Caco-2 (cell line): ENCODE measurements around the gene ADA. TPM values are rescaled to one million over a fixed set of nuclear protein-coding genes. Genes with fewer than 3 reads are reported as not detected.

Experiments used
- BruUV-seq: library from RNA; stranded (reverse); fragments of 400-500 nt; replicated peaks from 2 replicates; lab custom pipeline; 2021; lab: Mats Ljungman, UMichigan
- CTCF ChIA-PET: fragments of 300-600 bp; sonication (Branson Sonifier 250); formaldehyde crosslinking; loops from one replicate; lab custom pipeline; 2022; ENCODE audit warnings: antibody characterized with exemption; lab: Charles Lee
- POLR2A ChIA-PET: fragments of 300-600 bp; sonication (Branson Sonifier 250); formaldehyde crosslinking; loops from one replicate; lab custom pipeline; 2022; ENCODE audit warnings: antibody characterized with exemption; lab: Charles Lee
- DNase-seq, 2 experiments: peaks; one replicate each; pipeline versions ENCODE4 v3.0.0 to v3.0.0-alpha.2; 2020 to 2022
- H3K27me3 ChIP-seq: replicated peaks from 2 replicates; pipeline ENCODE4 v1.6.0; 2011; ENCODE audit warnings: low read length; ENCODE audit not compliant: control insufficient read depth, insufficient read depth
- H3K36me3 ChIP-seq: 2 replicates; pipeline ENCODE4 v1.5.1; 2011; ENCODE audit warnings: low read length; ENCODE audit not compliant: control insufficient read depth, insufficient read depth
- H3K4me1 ChIP-seq: fragments of 250-450 bp; sonication (Bioruptor Pico); 2 replicates; pipeline ENCODE4 v1.5.1; 2020; ENCODE audit warnings: mild to moderate bottlenecking
- H3K4me3 ChIP-seq: 2 replicates; pipeline ENCODE4 v1.5.1; 2011; ENCODE audit warnings: low read depth, mild to moderate bottlenecking, control low read depth, low read length
- H3K9me3 ChIP-seq: fragments of 250-450 bp; sonication (Bioruptor Pico); 2 replicates; pipeline ENCODE4 v1.5.1; 2020; ENCODE audit warnings: mild to moderate bottlenecking, moderate library complexity
- H3K27ac Mint-ChIP-seq: one replicate; pipeline ENCODE4 v1.8.0; 2022; ENCODE audit warnings: mixed read lengths; ENCODE audit not compliant: unreplicated experiment
- H3K27me3 Mint-ChIP-seq: one replicate; pipeline ENCODE4 v1.8.0; 2022; ENCODE audit warnings: mixed read lengths; ENCODE audit not compliant: insufficient read depth, unreplicated experiment
- H3K36me3 Mint-ChIP-seq: one replicate; pipeline ENCODE4 v1.8.0; 2022; ENCODE audit warnings: mild to moderate bottlenecking, mixed read lengths; ENCODE audit not compliant: insufficient read depth, unreplicated experiment
- H3K4me1 Mint-ChIP-seq: one replicate; pipeline ENCODE4 v1.8.0; 2022; ENCODE audit warnings: low read depth, mixed read lengths; ENCODE audit not compliant: unreplicated experiment
- H3K4me3 Mint-ChIP-seq: one replicate; pipeline ENCODE4 v1.8.0; 2022; ENCODE audit warnings: mild to moderate bottlenecking, moderate library complexity, mixed read lengths; ENCODE audit not compliant: unreplicated experiment
- H3K9me3 Mint-ChIP-seq: one replicate; pipeline ENCODE4 v1.8.0; 2022; ENCODE audit warnings: mixed read lengths; ENCODE audit not compliant: unreplicated experiment
- CTCF ChIP-seq, 2 experiments: fragments of 200-600 bp in 1 of 2; IDR thresholded peaks; 1 replicate in 1 of 2; 2 replicates in 1 of 2; pipeline versions ENCODE4 v1.5.1 to v1.8.0; 2011 to 2022; ENCODE audit warnings: antibody characterized with exemption in 1 of 2, control low read depth in 1 of 2, inconsistent platforms in 1 of 2, low read depth in 1 of 2, low read length in 1 of 2, mild to moderate bottlenecking in 1 of 2, moderate library complexity in 1 of 2; ENCODE audit not compliant: insufficient read depth in 1 of 2, severe bottlenecking in 1 of 2, unreplicated experiment in 1 of 2
- intact Hi-C: fragments of 100-400 bp; cut with micrococcal nuclease; formaldehyde crosslinking; loops from one replicate; pipeline ENCODE4 v1.10.0; 2022; ENCODE audit not compliant: unreplicated experiment
- total RNA-seq: library from RNA; stranded (reverse); gene quantifications from 2 replicates; pipeline ENCODE4 v1.2.3, GENCODE V29; 2022

The ADA gene
- total RNA-seq, 1 experiment from 2014 or later = 21.1 TPM

DNA sequence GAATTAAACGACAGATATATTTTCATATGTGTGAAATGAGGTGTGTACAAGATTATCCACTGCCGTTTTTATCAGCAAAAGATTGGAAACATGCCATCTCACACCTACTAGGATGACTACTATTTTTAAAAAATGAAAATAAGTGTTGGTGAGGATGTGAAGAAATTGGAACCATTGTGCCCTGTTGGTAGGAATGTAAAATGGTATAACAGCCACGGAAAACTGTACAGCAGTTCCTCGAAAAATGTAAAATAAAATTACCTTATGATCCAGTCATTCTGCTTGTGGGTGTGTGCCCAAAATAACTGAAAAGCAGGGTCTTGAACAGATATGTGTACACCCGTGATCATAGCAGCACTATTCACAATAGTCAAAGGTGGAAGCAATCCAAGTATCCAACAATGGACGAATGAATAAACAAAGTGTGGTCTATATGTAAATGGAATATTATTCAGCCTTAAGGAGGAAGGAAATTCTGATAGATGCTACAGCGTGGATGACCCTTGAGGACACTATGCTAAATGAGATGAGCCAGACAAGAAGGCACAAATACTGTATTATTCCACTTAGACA lies 36.6 kb upstream of the ADA start:
- intact Hi-C loops = loop anchor here (5.0 kb wide), 1 partner anchor 114 kb away; no protein-coding TSS in a partner anchor
- H3K36me3 Mint-ChIP-seq = peaks cover 21% of the 10 kb centered on the region
- TF ChIP-seq CTCF (IDR thresholded peaks at IDR 0.05; ENCODE audit: insufficient read depth in 1 of 2, low read depth in 1 of 2, low read length in 1 of 2, severe bottlenecking in 1 of 2, unreplicated experiment in 1 of 2) = no peak
- peaks cover 21% of the 10 kb centered on the region for H3K9me3 Mint-ChIP-seq
- H3K27me3 ChIP-seq = no peaks in the 10 kb centered on the region
- DNase-seq = no peak
- ChIA-PET POLR2A (interaction anchor here (0.7 kb wide), 1 partner anchor 169 kb away, joined by 4 read pairs; no protein-coding TSS in a partner anchor), CTCF (no interaction called here)
- no peaks in the 10 kb centered on the region for H3K27me3 Mint-ChIP-seq
- H3K4me3 ChIP-seq = no peak overlapping the region
- H3K4me3 Mint-ChIP-seq = no peak overlapping the region
- peaks cover 45% of the 10 kb centered on the region for H3K4me1 Mint-ChIP-seq
- BruUV-seq = no TSS peak
- no peak overlapping the region for H3K27ac Mint-ChIP-seq
- H3K4me1 ChIP-seq = peaks cover 24% of the 10 kb centered on the region
- peaks cover 6% of the 10 kb centered on the region for H3K9me3 ChIP-seq
- no peaks in the 10 kb centered on the region for H3K36me3 ChIP-seq

- no peak overlapping the region for H3K27ac Mint-ChIP-seq
- intact Hi-C loops = loop anchor here (5.0 kb wide), 1 partner anchor 115 kb away; no protein-coding TSS in a partner anchor
Measured at GRCh38 chr20:44686934-44687333, 35.4 kb upstream of the ADA start.

More at GRCh38 chr20:44686934-44687333, 35.4 kb upstream of the ADA start:
- Histone ChIP-seq H3K36me3 (no peaks in the 10 kb centered on the region), H3K4me1 (peaks cover 14% of the 10 kb centered on the region), H3K9me3 (peaks cover 4% of the 10 kb centered on the region), H3K4me3 (no peak overlapping the region), H3K27me3 (no peaks in the 10 kb centered on the region)
- Mint-ChIP-seq H3K36me3 (peaks cover 12% of the 10 kb centered on the region), H3K4me1 (peaks cover 33% of the 10 kb centered on the region), H3K9me3 (peaks cover 12% of the 10 kb centered on the region), H3K4me3 (no peak overlapping the region), H3K27me3 (no peaks in the 10 kb centered on the region)
- ChIA-PET POLR2A (no interaction called here), CTCF (no interaction called here)
- BruUV-seq = no TSS peak
- DNase-seq = no peak
- TF ChIP-seq CTCF (IDR thresholded peaks at IDR 0.05; ENCODE audit: insufficient read depth in 1 of 2, low read depth in 1 of 2, low read length in 1 of 2, severe bottlenecking in 1 of 2, unreplicated experiment in 1 of 2) = no peak
